Transverse colon (tissue), 4 donors: Measurements from ENCODE around the gene CPXM2. TPM values are rescaled to one million over a fixed set of nuclear protein-coding genes. Genes with fewer than 3 reads are reported as not detected.

Experiments
- DNase-seq: peaks from one replicate; pipeline ENCODE4 v3.0.0-alpha.2; 2019
- H3K27ac ChIP-seq, 4 donors: fragments of 200-600 bp; sonication (generic); 2 replicates each; pipeline ENCODE4 v1.5.1; 2016 to 2018; ENCODE audit warnings: inconsistent platforms in 4 of 4
- H3K27me3 ChIP-seq: fragments of 200-600 bp; sonication (generic); 2 replicates; pipeline ENCODE4 v1.5.1; 2017; ENCODE audit warnings: inconsistent platforms
- H3K36me3 ChIP-seq, 4 donors: fragments of 200-600 bp; sonication (generic); 2 replicates each; pipeline ENCODE4 v1.5.1; 2017 to 2019; ENCODE audit warnings: inconsistent platforms in 4 of 4
- H3K4me1 ChIP-seq, 4 donors: fragments of 200-600 bp; sonication (generic); 2 replicates each; pipeline ENCODE4 v1.5.1; 2017 to 2020; ENCODE audit warnings: inconsistent platforms in 4 of 4
- H3K4me3 ChIP-seq, 4 donors: fragments of 200-600 bp; sonication (generic); 1 replicate in 1 of 4; 2 replicates in 3 of 4; pipeline versions ENCODE4 v1.5.1 to v1.6.1; 2017 to 2019; ENCODE audit warnings: inconsistent platforms in 4 of 4
- H3K9me3 ChIP-seq, 2 donors: fragments of 200-600 bp; sonication (generic); 2 replicates each; pipeline ENCODE4 v1.5.1; 2017 to 2019; ENCODE audit warnings: inconsistent platforms in 2 of 2
- EP300 ChIP-seq: sonication (generic); formaldehyde crosslinking; IDR thresholded peaks from one replicate; pipeline ENCODE4 v1.6.1; 2017; ENCODE audit warnings: antibody characterized with exemption, low read depth
- POLR2A ChIP-seq: fragments of 450-650 bp; IDR thresholded peaks from one replicate; pipeline ENCODE4 v1.6.1; 2016; ENCODE audit warnings: antibody characterized with exemption, mild to moderate bottlenecking, moderate library complexity
- POLR2AphosphoS5 ChIP-seq, 3 donors: sonication (generic); formaldehyde crosslinking; IDR thresholded peaks; one replicate each; pipeline ENCODE4 v1.6.1; 2016; ENCODE audit warnings: antibody characterized with exemption in 3 of 3
- WGBS, 2 donors: methylation state at CpG; one replicate each; pipeline ENCODE4 v1.1.5; 2018; ENCODE audit warnings: low coverage in 1 of 2; 5-methylcytosine and 5-hydroxymethylcytosine counted together
- in situ Hi-C, 4 donors: fragments of 200-750 bp; cut with MboI; loops; one replicate each; pipeline versions ENCODE4 v1.15.0 to v1.15.1; 2017; ENCODE audit warnings: low sequenced_read_pairs in 3 of 4, low pct_ligation_motif_present in 1 of 4, low pct_unique_long_range_greater_than_20kb in 1 of 4
- intact Hi-C: fragments of 100-400 bp; cut with DNase I; formaldehyde crosslinking; loops from one replicate; pipeline ENCODE4 v1.15.1; 2023; ENCODE audit warnings: low total_unique reads
- total RNA-seq, 4 donors: library from RNA; depleted of rRNA; stranded (reverse); fragments of >200 nt; gene quantifications; one replicate each; pipeline ENCODE4 v1.1.0, GENCODE V29; 2016
- TF ChIP-seq, protein P1 (sequence below), 5 experiments: fragments of 200-600 bp in 3 of 5; fragments of 450-650 bp in 2 of 5; sonication (generic) in 3 of 5; IDR thresholded peaks; 1 replicate in 2 of 5; 2 replicates in 3 of 5; pipeline ENCODE4 v1.5.1; 2016 to 2017; ENCODE audit warnings: antibody characterized with exemption in 5 of 5, inconsistent platforms in 3 of 5, mild to moderate bottlenecking in 2 of 5, moderate library complexity in 1 of 5

Gene CPXM2
- total RNA-seq, 4 donors from 2014 or later, result 7.8 to 19.1 (median 13.0) TPM

DNA sequence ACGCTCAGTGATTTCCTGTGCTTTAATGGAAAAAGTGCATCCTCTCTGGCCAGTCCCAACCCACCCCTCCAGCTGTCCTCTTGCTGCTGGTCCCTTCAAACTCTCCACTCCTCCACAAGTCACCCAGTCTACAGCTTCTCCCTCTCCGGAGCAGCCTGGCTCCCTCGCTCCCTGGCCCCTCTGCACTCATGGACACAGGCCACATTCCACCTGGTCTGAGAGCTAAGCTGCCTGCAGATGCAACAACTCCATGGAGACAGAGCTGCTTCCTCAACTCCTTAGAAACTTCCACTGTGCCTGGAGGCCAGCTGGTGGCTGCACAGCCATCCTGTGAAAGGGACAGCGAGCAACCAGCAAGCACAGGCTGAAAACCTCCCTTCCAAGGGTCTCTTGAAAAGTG, 137.5 kb downstream of the CPXM2 start:
- no peak for DNase-seq
- H3K4me1 ChIP-seq, result peaks cover 0 to 1% (median 0%) of the 10 kb centered on the region in 4 donors
- 60 to 75% methylated on average over 3 to 4 of the region's 4 CpGs for WGBS, 2 donors
- no peak overlapping the region for H3K4me3 ChIP-seq
- in situ Hi-C loops (no loop called here), intact Hi-C loops (loop anchor here (10.0 kb wide), 1 partner anchor 211 kb away; no protein-coding TSS in a partner anchor)
- H3K9me3 ChIP-seq, result no peaks in the 10 kb centered on the region
- H3K36me3 ChIP-seq, result no peaks in the 10 kb centered on the region
- TF ChIP-seq POLR2A (no peak), EP300 (no peak), POLR2AphosphoS5 (IDR thresholded peaks at IDR 0.05) (no peak)
- TF ChIP-seq, protein P1, sequence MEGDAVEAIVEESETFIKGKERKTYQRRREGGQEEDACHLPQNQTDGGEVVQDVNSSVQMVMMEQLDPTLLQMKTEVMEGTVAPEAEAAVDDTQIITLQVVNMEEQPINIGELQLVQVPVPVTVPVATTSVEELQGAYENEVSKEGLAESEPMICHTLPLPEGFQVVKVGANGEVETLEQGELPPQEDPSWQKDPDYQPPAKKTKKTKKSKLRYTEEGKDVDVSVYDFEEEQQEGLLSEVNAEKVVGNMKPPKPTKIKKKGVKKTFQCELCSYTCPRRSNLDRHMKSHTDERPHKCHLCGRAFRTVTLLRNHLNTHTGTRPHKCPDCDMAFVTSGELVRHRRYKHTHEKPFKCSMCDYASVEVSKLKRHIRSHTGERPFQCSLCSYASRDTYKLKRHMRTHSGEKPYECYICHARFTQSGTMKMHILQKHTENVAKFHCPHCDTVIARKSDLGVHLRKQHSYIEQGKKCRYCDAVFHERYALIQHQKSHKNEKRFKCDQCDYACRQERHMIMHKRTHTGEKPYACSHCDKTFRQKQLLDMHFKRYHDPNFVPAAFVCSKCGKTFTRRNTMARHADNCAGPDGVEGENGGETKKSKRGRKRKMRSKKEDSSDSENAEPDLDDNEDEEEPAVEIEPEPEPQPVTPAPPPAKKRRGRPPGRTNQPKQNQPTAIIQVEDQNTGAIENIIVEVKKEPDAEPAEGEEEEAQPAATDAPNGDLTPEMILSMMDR (IDR thresholded peaks at IDR 0.05), result no peak
- no peak overlapping the region for H3K27ac ChIP-seq
- H3K27me3 ChIP-seq, result no peaks in the 10 kb centered on the region

GRCh38 chr10:123751342-123752134, 140.1 kb downstream of the CPXM2 start:
- no peaks in the 10 kb centered on the region for H3K4me1 ChIP-seq
- in situ Hi-C loops, result no loop called here
- H3K27me3 ChIP-seq, result no peaks in the 10 kb centered on the region
- no peak for DNase-seq
- H3K9me3 ChIP-seq, result no peaks in the 10 kb centered on the region
- WGBS, 2 donors, result 70 to 82% methylated on average over 10 of the region's 10 CpGs
- TF ChIP-seq, protein P1 (IDR thresholded peaks at IDR 0.05), result no peak
- TF ChIP-seq EP300 (no peak), POLR2AphosphoS5 (IDR thresholded peaks at IDR 0.05) (no peak), POLR2A (no peak)
- intact Hi-C loops, result loop anchor here (10.0 kb wide), 1 partner anchor 213 kb away; no protein-coding TSS in a partner anchor
- no peak overlapping the region for H3K4me3 ChIP-seq
- no peak overlapping the region for H3K27ac ChIP-seq
- H3K36me3 ChIP-seq, result no peaks in the 10 kb centered on the region

DNA sequence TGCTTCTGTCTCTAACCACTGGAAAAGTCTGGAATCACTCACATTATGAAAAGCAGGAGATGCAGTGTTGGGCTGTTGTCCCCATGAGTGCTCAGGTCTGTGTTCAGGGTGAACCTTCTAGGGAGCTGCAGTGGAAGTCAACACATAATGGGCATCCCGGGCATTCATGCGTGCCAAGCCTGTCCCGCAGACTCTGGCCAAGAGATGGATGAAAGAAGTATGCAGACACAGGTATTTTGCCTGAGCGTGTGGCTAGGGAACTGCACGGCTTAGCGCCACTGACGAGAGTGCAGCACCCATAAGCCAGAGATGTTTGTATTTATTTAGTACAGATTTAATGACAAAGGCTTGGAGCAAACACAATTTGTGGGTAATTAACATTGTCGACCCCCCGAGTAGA, 140.7 kb downstream of the CPXM2 start:
- no peak overlapping the region for H3K27ac ChIP-seq
- no peak overlapping the region for H3K4me3 ChIP-seq
- no peak for TF ChIP-seq POLR2A
- no peak for TF ChIP-seq EP300
- no peak for TF ChIP-seq POLR2AphosphoS5 (IDR thresholded peaks at IDR 0.05)
- TF ChIP-seq, protein P1 (IDR thresholded peaks at IDR 0.05), result no peak
- no peaks in the 10 kb centered on the region for H3K9me3 ChIP-seq
- H3K27me3 ChIP-seq, result no peaks in the 10 kb centered on the region
- in situ Hi-C loops (no loop called here), intact Hi-C loops (loop anchor here (10.0 kb wide), 1 partner anchor 214 kb away; no protein-coding TSS in a partner anchor)
- no peak for DNase-seq
- H3K4me1 ChIP-seq, result no peaks in the 10 kb centered on the region
- no peaks in the 10 kb centered on the region for H3K36me3 ChIP-seq
- WGBS, 2 donors, result 40 to 82% methylated on average over 1 to 9 of the region's 9 CpGs

- in situ Hi-C loops, result no loop called here
These were observed 142.9 kb downstream of the CPXM2 start for GRCh38 chr10:123748711-123749110.

More at GRCh38 chr10:123748711-123749110, 142.9 kb downstream of the CPXM2 start:
- WGBS, 2 donors, result 92 to 100% methylated on average over 2 to 15 of the region's 15 CpGs
- no peak overlapping the region for H3K4me3 ChIP-seq
- H3K27me3 ChIP-seq, result no peaks in the 10 kb centered on the region
- peaks cover 0 to 8% (median 0%) of the 10 kb centered on the region in 4 donors for H3K4me1 ChIP-seq
- no peaks in the 10 kb centered on the region for H3K36me3 ChIP-seq
- intact Hi-C loops, result no loop called here
- no peak for TF ChIP-seq POLR2AphosphoS5 (IDR thresholded peaks at IDR 0.05)
- TF ChIP-seq, protein P1 (IDR thresholded peaks at IDR 0.05), result no peak
- TF ChIP-seq POLR2A, result no peak
- no peak for TF ChIP-seq EP300
- no peak overlapping the region for H3K27ac ChIP-seq
- no peak for DNase-seq
- no peaks in the 10 kb centered on the region for H3K9me3 ChIP-seq
